GM23338 (cell line): ENCODE measurements around the gene HOXA2. TPM values are rescaled to one million over a fixed set of nuclear protein-coding genes. Genes with fewer than 3 reads are reported as not detected.

ENCODE experiments used
- ATAC-seq: fragments of 200-7000 bp; cut with Tn5 transposase; 3 replicates; pipeline ENCODE4 v1.9.1; 2020
- DNase-seq: peaks from one replicate; pipeline ENCODE4 v3.0.0-alpha.2; 2015; ENCODE audit warnings: low spot score
- H2AFZ ChIP-seq: fragments of 200-600 bp; sonication (generic); 2 replicates; pipeline ENCODE4 v1.8.0; 2016; ENCODE audit warnings: antibody characterized with exemption, mild to moderate bottlenecking, moderate library complexity
- H3F3A ChIP-seq: fragments of 200-600 bp; sonication (generic); replicated peaks from 2 replicates; pipeline ENCODE4 v1.8.0; 2017; ENCODE audit warnings: antibody characterized with exemption, mixed run types, low read depth
- H3K27ac ChIP-seq: fragments of 200-600 bp; sonication (generic); 2 replicates; pipeline ENCODE4 v1.6.1; 2016; ENCODE audit warnings: low read depth
- H3K27me3 ChIP-seq: fragments of 200-600 bp; sonication (generic); 2 replicates; pipeline ENCODE4 v1.8.0; 2016; ENCODE audit warnings: mild to moderate bottlenecking, mixed run types, moderate library complexity; ENCODE audit not compliant: insufficient read depth
- H3K36me3 ChIP-seq: fragments of 200-600 bp; sonication (generic); 2 replicates; pipeline ENCODE4 v1.8.0; 2016; ENCODE audit warnings: mild to moderate bottlenecking; ENCODE audit not compliant: insufficient read depth
- H3K4me1 ChIP-seq: fragments of 200-600 bp; sonication (generic); 2 replicates; pipeline ENCODE4 v1.8.0; 2016; ENCODE audit warnings: mild to moderate bottlenecking, moderate library complexity; ENCODE audit not compliant: insufficient read depth
- H3K4me2 ChIP-seq: fragments of 200-600 bp; sonication (generic); 2 replicates; pipeline ENCODE4 v1.7.1; 2017; ENCODE audit warnings: mixed run types
- H3K4me3 ChIP-seq: fragments of 200-600 bp; sonication (generic); 2 replicates; pipeline ENCODE4 v1.6.1; 2016; ENCODE audit warnings: mixed run types
- H3K79me2 ChIP-seq: fragments of 200-600 bp; sonication (generic); replicated peaks from 2 replicates; pipeline ENCODE4 v1.8.0; 2017; ENCODE audit warnings: mild to moderate bottlenecking; ENCODE audit not compliant: insufficient read depth
- H3K9me2 ChIP-seq: fragments of 200-600 bp; sonication (generic); 2 replicates; pipeline ENCODE4 v1.8.0; 2017; ENCODE audit not compliant: insufficient read depth
- H4K20me1 ChIP-seq: fragments of 200-600 bp; sonication (generic); replicated peaks from 2 replicates; pipeline ENCODE4 v1.8.0; 2017; ENCODE audit warnings: mild to moderate bottlenecking; ENCODE audit not compliant: insufficient read depth
- H3K27ac Mint-ChIP-seq: 2 replicates; pipeline ENCODE4 v1.8.0; 2020; ENCODE audit warnings: inconsistent platforms, mild to moderate bottlenecking, moderate library complexity, mixed read lengths
- H3K27me3 Mint-ChIP-seq: 3 replicates; pipeline ENCODE4 v1.8.0; 2022; ENCODE audit warnings: low read depth, mild to moderate bottlenecking, moderate library complexity, mixed read lengths, inconsistent platforms; ENCODE audit not compliant: insufficient read depth, poor library complexity
- H3K36me3 Mint-ChIP-seq: 3 replicates; pipeline ENCODE4 v1.8.0; 2021; ENCODE audit warnings: low read depth, mild to moderate bottlenecking, inconsistent platforms, moderate library complexity, mixed read lengths
- H3K4me1 Mint-ChIP-seq: 3 replicates; pipeline ENCODE4 v1.8.0; 2020; ENCODE audit warnings: mild to moderate bottlenecking, inconsistent platforms, mixed read lengths
- H3K4me3 Mint-ChIP-seq: 3 replicates; pipeline ENCODE4 v1.8.0; 2021; ENCODE audit warnings: moderate library complexity, mild to moderate bottlenecking, inconsistent platforms, mixed read lengths
- H3K9me3 Mint-ChIP-seq: 3 replicates; pipeline ENCODE4 v1.8.0; 2020; ENCODE audit warnings: moderate library complexity, mild to moderate bottlenecking, inconsistent platforms, mixed read lengths
- CREB1 ChIP-seq: fragments of 250-450 bp; sonication (Bioruptor Pico); IDR thresholded peaks from 2 replicates; pipeline ENCODE4 v1.5.0; 2020; ENCODE audit warnings: low read depth, mild to moderate bottlenecking, moderate library complexity
- ETS1 ChIP-seq: IDR thresholded peaks from 2 replicates; pipeline ENCODE4 v1.6.1; 2016; ENCODE audit warnings: antibody characterized with exemption
- EZH2 ChIP-seq: fragments of 200-600 bp; sonication (generic); IDR thresholded peaks from one replicate; pipeline ENCODE4 v1.8.0; 2017; ENCODE audit warnings: antibody characterized with exemption, mild to moderate bottlenecking, low read depth; ENCODE audit not compliant: unreplicated experiment
- EZH2phosphoT487 ChIP-seq: fragments of 200-600 bp; sonication (generic); IDR thresholded peaks from one replicate; pipeline ENCODE4 v1.8.1; 2018; ENCODE audit warnings: antibody characterized with exemption; ENCODE audit not compliant: unreplicated experiment
- JUNB ChIP-seq: IDR thresholded peaks from one replicate; pipeline ENCODE4 v1.6.1; 2016; ENCODE audit warnings: antibody characterized with exemption; ENCODE audit not compliant: unreplicated experiment
- NANOG ChIP-seq: IDR thresholded peaks from 2 replicates; pipeline ENCODE4 v1.6.1; 2016; ENCODE audit warnings: antibody characterized with exemption, borderline replicate concordance
- REST ChIP-seq: IDR thresholded peaks from one replicate; pipeline ENCODE4 v1.6.1; 2018; ENCODE audit warnings: antibody characterized with exemption; ENCODE audit not compliant: unreplicated experiment
- ZNF114 ChIP-seq: fragments of 250-450 bp; sonication (Bioruptor Pico); IDR thresholded peaks from 2 replicates; pipeline ENCODE4 v1.5.0; 2020; ENCODE audit warnings: mild to moderate bottlenecking, moderate library complexity
- ZNF331 ChIP-seq: fragments of 250-450 bp; sonication (Bioruptor Pico); IDR thresholded peaks from 2 replicates; pipeline ENCODE4 v1.5.0; 2020; ENCODE audit warnings: low read depth, mild to moderate bottlenecking, moderate library complexity
- ZNF462 ChIP-seq: fragments of 250-450 bp; sonication (Bioruptor Pico); IDR thresholded peaks from 2 replicates; pipeline ENCODE4 v1.5.0; 2020; ENCODE audit warnings: mild to moderate bottlenecking, moderate library complexity
- polyA plus RNA-seq: library from polyadenylated mRNA; unstranded; fragments of >200 nt; fragmentation: Nextera tagmentation; extraction: Ambion mirVana; gene quantifications from 2 replicates; pipeline ENCODE4 v1.2.1, GENCODE V29; 2016
- total RNA-seq: library from RNA; depleted of rRNA; stranded (reverse); fragments of >200 nt; shearing (Covaris generic); gene quantifications from 2 replicates; pipeline ENCODE4 v1.2.3, GENCODE V29; 2014
- TF ChIP-seq, protein P1 (sequence below), 2 experiments: fragments of 200-600 bp in 1 of 2; sonication (generic) in 1 of 2; conservative IDR thresholded peaks; 2 replicates each; pipeline versions ENCODE4 v1.5.1 to v1.6.1; 2016 to 2017; ENCODE audit warnings: antibody characterized with exemption in 2 of 2, low read depth in 2 of 2, mild to moderate bottlenecking in 2 of 2, moderate library complexity in 1 of 2

HOXA2 gene
- total and polyA plus RNA-seq, 2 experiments from 2014 or later: not detected

DNA sequence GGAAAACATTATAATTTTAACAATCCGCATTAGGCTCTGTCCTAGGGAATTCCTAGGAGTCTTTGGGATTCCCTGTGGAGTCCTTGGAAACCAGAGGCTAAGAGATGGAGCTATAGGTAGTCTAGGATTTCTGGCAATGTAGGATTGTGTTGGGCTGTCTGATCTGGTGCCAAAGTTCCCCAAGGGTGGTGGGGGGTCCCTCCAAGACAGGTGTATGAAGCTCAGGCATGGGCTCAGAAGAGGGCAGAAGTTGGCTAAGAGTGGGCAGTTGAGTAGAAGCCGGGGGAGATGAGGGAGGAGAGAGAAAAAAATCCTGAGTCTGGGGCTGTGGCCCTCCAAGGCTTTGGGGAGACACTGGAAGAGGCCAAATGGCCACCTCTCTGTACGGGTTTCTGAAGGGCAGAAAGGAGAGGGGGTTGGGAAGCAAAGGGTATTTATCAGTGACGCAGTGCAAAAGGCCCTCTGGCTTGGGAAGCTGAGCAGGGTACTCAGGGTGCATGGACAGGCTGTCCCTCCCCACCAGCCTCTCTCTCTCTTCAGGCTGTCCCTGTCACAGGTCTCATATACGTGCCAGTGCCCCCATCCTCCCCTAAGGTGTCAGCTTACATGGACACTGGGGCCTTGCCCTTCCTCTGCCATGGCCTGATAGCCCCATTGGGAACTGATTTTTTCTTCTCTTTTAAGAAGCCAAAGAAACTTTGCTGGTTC, 44.2 kb upstream of the HOXA2 start:
- Histone ChIP-seq H3K4me3 (no peak overlapping the region), H3K9me2 (no peaks in the 10 kb centered on the region), H3K36me3 (no peaks in the 10 kb centered on the region), H3K4me2 (no peak overlapping the region), H3K4me1 (peaks cover 33% of the 10 kb centered on the region), H3K27ac (no peak overlapping the region), H2AFZ (no peak overlapping the region), H3F3A (peaks cover 31% of the 10 kb centered on the region), H3K79me2 (no peaks in the 10 kb centered on the region), H3K27me3 (peaks cover 100% of the 10 kb centered on the region), H4K20me1 (peaks cover 42% of the 10 kb centered on the region)
- DNase-seq: peak; percentile 8
- H3K4me1 Mint-ChIP-seq: peaks cover 27% of the 10 kb centered on the region
- no peak for TF ChIP-seq ETS1
- no peak for TF ChIP-seq CREB1 (CRISPR knock-in tag)
- TF ChIP-seq ZNF462 (CRISPR knock-in tag): no peak
- no peak for TF ChIP-seq EZH2phosphoT487
- no peak for TF ChIP-seq JUNB
- TF ChIP-seq, protein P1, sequence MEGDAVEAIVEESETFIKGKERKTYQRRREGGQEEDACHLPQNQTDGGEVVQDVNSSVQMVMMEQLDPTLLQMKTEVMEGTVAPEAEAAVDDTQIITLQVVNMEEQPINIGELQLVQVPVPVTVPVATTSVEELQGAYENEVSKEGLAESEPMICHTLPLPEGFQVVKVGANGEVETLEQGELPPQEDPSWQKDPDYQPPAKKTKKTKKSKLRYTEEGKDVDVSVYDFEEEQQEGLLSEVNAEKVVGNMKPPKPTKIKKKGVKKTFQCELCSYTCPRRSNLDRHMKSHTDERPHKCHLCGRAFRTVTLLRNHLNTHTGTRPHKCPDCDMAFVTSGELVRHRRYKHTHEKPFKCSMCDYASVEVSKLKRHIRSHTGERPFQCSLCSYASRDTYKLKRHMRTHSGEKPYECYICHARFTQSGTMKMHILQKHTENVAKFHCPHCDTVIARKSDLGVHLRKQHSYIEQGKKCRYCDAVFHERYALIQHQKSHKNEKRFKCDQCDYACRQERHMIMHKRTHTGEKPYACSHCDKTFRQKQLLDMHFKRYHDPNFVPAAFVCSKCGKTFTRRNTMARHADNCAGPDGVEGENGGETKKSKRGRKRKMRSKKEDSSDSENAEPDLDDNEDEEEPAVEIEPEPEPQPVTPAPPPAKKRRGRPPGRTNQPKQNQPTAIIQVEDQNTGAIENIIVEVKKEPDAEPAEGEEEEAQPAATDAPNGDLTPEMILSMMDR (conservative IDR thresholded peaks at IDR 0.05; ENCODE audit: low read depth in 2 of 2): no peak
- no peak for TF ChIP-seq NANOG
- no peak for TF ChIP-seq ZNF114
- no peak for TF ChIP-seq EZH2
- no peak for TF ChIP-seq REST
- TF ChIP-seq ZNF331 (CRISPR knock-in tag): no peak
- peaks cover 28% of the 10 kb centered on the region for H3K9me3 Mint-ChIP-seq
- ATAC-seq: no peak
- H3K27ac Mint-ChIP-seq: no peak overlapping the region
- no peaks in the 10 kb centered on the region; the same call in 2 of the 3 replicates for H3K36me3 Mint-ChIP-seq
- H3K4me3 Mint-ChIP-seq: no peak overlapping the region
- H3K27me3 Mint-ChIP-seq: peaks cover 100% of the 10 kb centered on the region
